ENCODE measurements around the gene TTLL9.

Gene TTLL9

DNA sequence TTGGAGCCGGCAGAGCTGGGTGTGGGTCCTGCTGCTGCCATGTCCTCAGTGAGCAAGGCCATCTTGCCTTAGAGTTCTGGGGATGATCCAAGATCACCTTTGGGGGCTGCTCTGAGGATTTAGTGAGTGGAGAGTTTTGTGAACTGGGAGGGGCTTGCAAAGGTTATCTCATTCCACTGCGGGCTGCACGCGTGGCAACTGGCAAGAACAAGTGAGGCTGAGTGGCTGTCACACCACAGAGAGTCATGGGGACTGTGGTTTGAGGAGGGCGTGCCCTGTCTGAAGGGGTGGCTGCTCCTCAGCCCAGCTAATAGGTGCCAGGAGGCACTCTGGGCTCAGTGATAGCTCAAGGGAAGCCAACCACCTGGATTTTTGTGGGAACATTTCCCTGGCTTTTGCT lies 37.6 kb downstream of the TTLL9 start:
- no peak for TF ChIP-seq CTCF (IDR thresholded peaks at IDR 0.05; ENCODE audit: low read depth, low read length)

GRCh38 chr20:31908424-31908823 lies 38.0 kb downstream of the TTLL9 start:
- no peak for DNase-seq (ENCODE audit: extremely low read depth, low read depth)
- TF ChIP-seq CTCF (IDR thresholded peaks at IDR 0.05; ENCODE audit: low read depth, low read length) = no peak

More for the DNA sequence above, 37.6 kb downstream of the TTLL9 start:
- DNase-seq (ENCODE audit: extremely low read depth, low read depth) = no peak

GRCh38 chr20:31909253-31910070 lies 39.0 kb downstream of the TTLL9 start:
- TF ChIP-seq CTCF (IDR thresholded peaks at IDR 0.05; ENCODE audit: low read depth, low read length) = no peak

GRCh38 chr20:31910071-31910803 lies 39.8 kb downstream of the TTLL9 start:
- TF ChIP-seq CTCF (IDR thresholded peaks at IDR 0.05; ENCODE audit: low read depth, low read length) = no peak
- no peak for DNase-seq (ENCODE audit: extremely low read depth, low read depth)

More at GRCh38 chr20:31909253-31910070, 39.0 kb downstream of the TTLL9 start:
- no peak for DNase-seq (ENCODE audit: extremely low read depth, low read depth)

- no peak for DNase-seq (ENCODE audit: extremely low read depth, low read depth)
- no peak for TF ChIP-seq CTCF (IDR thresholded peaks at IDR 0.05; ENCODE audit: low read depth, low read length)
Measured at GRCh38 chr20:31913431-31914157, 43.2 kb downstream of the TTLL9 start.

DNA sequence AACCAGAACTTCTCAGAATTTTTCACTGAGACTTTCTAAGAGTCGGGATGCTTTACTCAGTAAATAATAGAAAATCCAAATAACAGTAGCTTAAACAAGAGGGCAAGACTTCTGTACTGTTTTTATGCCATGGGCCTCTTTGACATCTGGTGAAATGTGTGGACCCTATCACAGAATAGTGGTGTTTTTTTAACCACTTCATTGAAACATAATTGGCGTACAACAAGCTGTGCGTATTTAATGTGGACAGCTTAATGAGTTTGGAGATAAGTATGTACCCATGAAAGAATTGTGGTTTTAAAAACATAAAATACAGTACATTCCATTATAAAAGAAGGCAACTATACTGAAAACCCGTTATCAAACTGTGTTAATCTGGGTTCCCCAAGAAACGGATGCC lies 43.7 kb downstream of the TTLL9 start:
- no peak for TF ChIP-seq CTCF (IDR thresholded peaks at IDR 0.05; ENCODE audit: low read depth, low read length)
- DNase-seq (ENCODE audit: extremely low read depth, low read depth) = no peak

Measured in AG09319 (cell line).